Stimulated activated CD8-positive, alpha-beta memory T cell treated with anti-CD3 and anti-CD28 coated beads, Interleukin-7, amount 100 ng/mL, for 1 hour (primary cell): ENCODE results near the gene MORN5.

ENCODE experiments used
- DNase-seq, 2 donors: peaks; one replicate each; pipeline ENCODE4 v3.0.0-alpha.2; 2020; ENCODE audit warnings: low read depth in 2 of 2

Gene MORN5

GRCh38 chr9:122124528-122124927 lies 35.2 kb upstream of the MORN5 start:
- DNase-seq: no peak

GRCh38 chr9:122125158-122125508 lies 34.6 kb upstream of the MORN5 start:
- peak; percentile 51 to 71 for DNase-seq

- DNase-seq: no peak
These were observed 34.0 kb upstream of the MORN5 start for GRCh38 chr9:122125509-122126330.

GRCh38 chr9:122126331-122127261 lies 33.1 kb upstream of the MORN5 start:
- DNase-seq: no peak

- no peak for DNase-seq
These were observed 32.3 kb upstream of the MORN5 start for GRCh38 chr9:122127396-122127798.

GRCh38 chr9:122128007-122128968 lies 31.4 kb upstream of the MORN5 start:
- DNase-seq: no peak

- DNase-seq: no peak
These were observed 30.8 kb upstream of the MORN5 start for GRCh38 chr9:122128969-122129343.

- no peak for DNase-seq
These were observed 29.7 kb upstream of the MORN5 start for GRCh38 chr9:122129969-122130368.

GRCh38 chr9:122130837-122131236 lies 28.9 kb upstream of the MORN5 start:
- DNase-seq: no peak

GRCh38 chr9:122131401-122132001 lies 28.2 kb upstream of the MORN5 start:
- DNase-seq: no peak

- DNase-seq: no peak
These were observed 27.2 kb upstream of the MORN5 start for GRCh38 chr9:122132539-122132938.

- no peak for DNase-seq
These were observed 26.3 kb upstream of the MORN5 start for GRCh38 chr9:122133263-122133983.

GRCh38 chr9:122133984-122134535 lies 25.6 kb upstream of the MORN5 start:
- no peak for DNase-seq

- DNase-seq: no peak
These were observed 24.7 kb upstream of the MORN5 start for GRCh38 chr9:122134822-122135528.

GRCh38 chr9:122135529-122135859 lies 24.2 kb upstream of the MORN5 start:
- no peak for DNase-seq

- DNase-seq: no peak
These were observed 21.0 kb upstream of the MORN5 start for GRCh38 chr9:122138560-122139268.

- no peak for DNase-seq
These were observed 19.1 kb upstream of the MORN5 start for GRCh38 chr9:122140368-122141193.

- DNase-seq: no peak
These were observed 18.0 kb upstream of the MORN5 start for GRCh38 chr9:122141671-122142070.
